ENCODE data around the gene SDS.

Gene SDS

GRCh38 chr12:113403435-113404415 lies at the start of gene SDS:
Gene SDS, minus strand, starts transcription at chr12:113403887. Its CDS starts 4,179 bp downstream, at chr12:113399708.
- no peak for DNase-seq

- DNase-seq: no peak
Observed at GRCh38 chr12:113453330-113453729, 49.6 kb upstream of the SDS start.

- no peak for DNase-seq
Observed at GRCh38 chr12:113452458-113452857, 48.8 kb upstream of the SDS start.

- no peak for DNase-seq
Observed at GRCh38 chr12:113449839-113450238, 46.2 kb upstream of the SDS start.

- no peak for DNase-seq
Observed at GRCh38 chr12:113449299-113449698, 45.6 kb upstream of the SDS start.

GRCh38 chr12:113448873-113449272 lies 45.2 kb upstream of the SDS start:
- no peak for DNase-seq

- DNase-seq: no peak
Observed at GRCh38 chr12:113445544-113446171, 42.0 kb upstream of the SDS start.

GRCh38 chr12:113443030-113443539 lies 39.4 kb upstream of the SDS start:
- DNase-seq: no peak

- DNase-seq: no peak
Observed at GRCh38 chr12:113440947-113441782, 37.5 kb upstream of the SDS start.

- DNase-seq: no peak
Observed at GRCh38 chr12:113440336-113440735, 36.6 kb upstream of the SDS start.

- DNase-seq: peak; percentile 48
Observed at GRCh38 chr12:113439606-113440030, 35.9 kb upstream of the SDS start.

- DNase-seq: no peak
Observed at GRCh38 chr12:113439301-113439597, 35.6 kb upstream of the SDS start.

GRCh38 chr12:113438523-113439300 lies 35.0 kb upstream of the SDS start:
- DNase-seq: no peak

- DNase-seq: no peak
Observed at GRCh38 chr12:113437729-113438100, 34.0 kb upstream of the SDS start.

- DNase-seq: no peak
Observed at GRCh38 chr12:113436993-113437728, 33.5 kb upstream of the SDS start.

GRCh38 chr12:113436586-113436985 lies 32.9 kb upstream of the SDS start:
- DNase-seq: no peak

- no peak for DNase-seq
Observed at GRCh38 chr12:113435367-113435766, 31.7 kb upstream of the SDS start.

- no peak for DNase-seq
Observed at GRCh38 chr12:113432986-113433385, 29.3 kb upstream of the SDS start.

GRCh38 chr12:113428482-113428881 lies 24.8 kb upstream of the SDS start:
- DNase-seq: no peak

GRCh38 chr12:113427882-113428281 lies 24.2 kb upstream of the SDS start:
- no peak for DNase-seq

- no peak for DNase-seq
Observed at GRCh38 chr12:113425960-113426453, 22.3 kb upstream of the SDS start.

Data from COR-L47 (cell line).